Measurements from ENCODE around the gene CACNA2D4. TPM values are rescaled to one million over a fixed set of nuclear protein-coding genes. Genes with fewer than 3 reads are reported as not detected.

Gene CACNA2D4
- total and polyA plus RNA-seq, 2 of the 13 experiments (the other 11 are each of a cell fraction or from before 2014, with no cell fraction given): 14.2 to 136 TPM

DNA sequence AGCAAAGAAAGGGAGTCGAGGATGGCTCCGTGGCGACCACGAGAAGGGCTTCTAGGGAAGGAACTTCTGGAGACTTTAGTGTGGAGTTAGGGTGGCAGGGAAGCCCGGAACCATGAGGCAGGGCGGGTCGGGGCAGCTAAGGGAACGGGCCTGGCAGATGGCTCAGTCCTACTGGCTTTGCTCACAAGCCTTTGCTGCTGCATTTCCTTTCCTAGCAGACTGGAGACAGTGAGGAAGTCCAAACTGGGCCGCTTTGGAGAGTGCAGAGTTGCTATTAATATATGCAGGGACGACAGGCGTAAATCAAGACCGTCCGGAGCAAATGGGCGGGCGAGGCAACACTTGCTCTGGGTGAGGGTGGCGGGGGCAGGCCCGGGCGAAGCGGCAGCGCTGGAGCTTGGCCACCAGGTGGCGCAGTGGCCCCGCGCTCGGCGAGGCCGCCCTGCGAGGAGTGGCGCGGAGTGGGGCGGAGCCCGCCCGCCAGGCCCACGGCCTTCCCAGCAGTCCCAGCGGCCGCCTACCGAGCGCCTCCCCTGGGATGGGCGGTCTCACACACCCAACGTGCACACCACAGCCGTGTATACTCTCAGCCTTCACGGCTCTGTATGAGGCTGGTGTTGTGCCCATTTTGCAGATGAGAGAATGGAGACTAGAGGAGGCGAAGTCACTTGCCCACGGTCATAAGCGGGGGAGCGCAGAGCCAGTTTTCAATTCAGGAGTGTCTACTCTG, 122.5 kb downstream of the CACNA2D4 start (continued):
- TF ChIP-seq, protein P1, sequence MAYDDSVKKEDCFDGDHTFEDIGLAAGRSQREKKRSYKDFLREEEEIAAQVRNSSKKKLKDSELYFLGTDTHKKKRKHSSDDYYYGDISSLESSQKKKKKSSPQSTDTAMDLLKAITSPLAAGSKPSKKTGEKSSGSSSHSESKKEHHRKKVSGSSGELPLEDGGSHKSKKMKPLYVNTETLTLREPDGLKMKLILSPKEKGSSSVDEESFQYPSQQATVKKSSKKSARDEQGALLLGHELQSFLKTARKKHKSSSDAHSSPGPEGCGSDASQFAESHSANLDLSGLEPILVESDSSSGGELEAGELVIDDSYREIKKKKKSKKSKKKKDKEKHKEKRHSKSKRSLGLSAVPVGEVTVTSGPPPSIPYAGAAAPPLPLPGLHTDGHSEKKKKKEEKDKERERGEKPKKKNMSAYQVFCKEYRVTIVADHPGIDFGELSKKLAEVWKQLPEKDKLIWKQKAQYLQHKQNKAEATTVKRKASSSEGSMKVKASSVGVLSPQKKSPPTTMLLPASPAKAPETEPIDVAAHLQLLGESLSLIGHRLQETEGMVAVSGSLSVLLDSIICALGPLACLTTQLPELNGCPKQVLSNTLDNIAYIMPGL (CRISPR knock-in tag; IDR thresholded peaks at IDR 0.05; ENCODE audit: borderline replicate concordance in 1 of 2, low read depth in 1 of 2): peak in 1 of 2 experiments; percentile 87; a peak in 3 of 4 replicates
- TF ChIP-seq ZNF747 (CRISPR knock-in tag; IDR thresholded peaks at IDR 0.05; ENCODE audit: borderline replicate concordance): no peak
- TF ChIP-seq ZSCAN12 (CRISPR knock-in tag; IDR thresholded peaks at IDR 0.05): no peak
- no peak for TF ChIP-seq ZNF788 (CRISPR knock-in tag; IDR thresholded peaks at IDR 0.05; ENCODE audit: borderline replicate concordance)
- TF ChIP-seq, protein P2, sequence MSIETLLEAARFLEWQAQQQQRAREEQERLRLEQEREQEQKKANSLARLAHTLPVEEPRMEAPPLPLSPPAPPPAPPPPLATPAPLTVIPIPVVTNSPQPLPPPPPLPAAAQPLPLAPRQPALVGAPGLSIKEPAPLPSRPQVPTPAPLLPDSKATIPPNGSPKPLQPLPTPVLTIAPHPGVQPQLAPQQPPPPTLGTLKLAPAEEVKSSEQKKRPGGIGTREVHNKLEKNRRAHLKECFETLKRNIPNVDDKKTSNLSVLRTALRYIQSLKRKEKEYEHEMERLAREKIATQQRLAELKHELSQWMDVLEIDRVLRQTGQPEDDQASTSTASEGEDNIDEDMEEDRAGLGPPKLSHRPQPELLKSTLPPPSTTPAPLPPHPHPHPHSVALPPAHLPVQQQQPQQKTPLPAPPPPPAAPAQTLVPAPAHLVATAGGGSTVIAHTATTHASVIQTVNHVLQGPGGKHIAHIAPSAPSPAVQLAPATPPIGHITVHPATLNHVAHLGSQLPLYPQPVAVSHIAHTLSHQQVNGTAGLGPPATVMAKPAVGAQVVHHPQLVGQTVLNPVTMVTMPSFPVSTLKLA (IDR thresholded peaks at IDR 0.05): no peak
- TF ChIP-seq, protein P3, sequence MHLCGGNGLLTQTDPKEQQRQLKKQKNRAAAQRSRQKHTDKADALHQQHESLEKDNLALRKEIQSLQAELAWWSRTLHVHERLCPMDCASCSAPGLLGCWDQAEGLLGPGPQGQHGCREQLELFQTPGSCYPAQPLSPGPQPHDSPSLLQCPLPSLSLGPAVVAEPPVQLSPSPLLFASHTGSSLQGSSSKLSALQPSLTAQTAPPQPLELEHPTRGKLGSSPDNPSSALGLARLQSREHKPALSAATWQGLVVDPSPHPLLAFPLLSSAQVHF (CRISPR knock-in tag; IDR thresholded peaks at IDR 0.05): no peak
- TF ChIP-seq HOXA9 (CRISPR knock-in tag; IDR thresholded peaks at IDR 0.05; ENCODE audit: borderline replicate concordance): no peak
- peak; percentile 79 for TF ChIP-seq ZBTB38 (CRISPR knock-in tag; IDR thresholded peaks at IDR 0.05)
- TF ChIP-seq, protein P4, sequence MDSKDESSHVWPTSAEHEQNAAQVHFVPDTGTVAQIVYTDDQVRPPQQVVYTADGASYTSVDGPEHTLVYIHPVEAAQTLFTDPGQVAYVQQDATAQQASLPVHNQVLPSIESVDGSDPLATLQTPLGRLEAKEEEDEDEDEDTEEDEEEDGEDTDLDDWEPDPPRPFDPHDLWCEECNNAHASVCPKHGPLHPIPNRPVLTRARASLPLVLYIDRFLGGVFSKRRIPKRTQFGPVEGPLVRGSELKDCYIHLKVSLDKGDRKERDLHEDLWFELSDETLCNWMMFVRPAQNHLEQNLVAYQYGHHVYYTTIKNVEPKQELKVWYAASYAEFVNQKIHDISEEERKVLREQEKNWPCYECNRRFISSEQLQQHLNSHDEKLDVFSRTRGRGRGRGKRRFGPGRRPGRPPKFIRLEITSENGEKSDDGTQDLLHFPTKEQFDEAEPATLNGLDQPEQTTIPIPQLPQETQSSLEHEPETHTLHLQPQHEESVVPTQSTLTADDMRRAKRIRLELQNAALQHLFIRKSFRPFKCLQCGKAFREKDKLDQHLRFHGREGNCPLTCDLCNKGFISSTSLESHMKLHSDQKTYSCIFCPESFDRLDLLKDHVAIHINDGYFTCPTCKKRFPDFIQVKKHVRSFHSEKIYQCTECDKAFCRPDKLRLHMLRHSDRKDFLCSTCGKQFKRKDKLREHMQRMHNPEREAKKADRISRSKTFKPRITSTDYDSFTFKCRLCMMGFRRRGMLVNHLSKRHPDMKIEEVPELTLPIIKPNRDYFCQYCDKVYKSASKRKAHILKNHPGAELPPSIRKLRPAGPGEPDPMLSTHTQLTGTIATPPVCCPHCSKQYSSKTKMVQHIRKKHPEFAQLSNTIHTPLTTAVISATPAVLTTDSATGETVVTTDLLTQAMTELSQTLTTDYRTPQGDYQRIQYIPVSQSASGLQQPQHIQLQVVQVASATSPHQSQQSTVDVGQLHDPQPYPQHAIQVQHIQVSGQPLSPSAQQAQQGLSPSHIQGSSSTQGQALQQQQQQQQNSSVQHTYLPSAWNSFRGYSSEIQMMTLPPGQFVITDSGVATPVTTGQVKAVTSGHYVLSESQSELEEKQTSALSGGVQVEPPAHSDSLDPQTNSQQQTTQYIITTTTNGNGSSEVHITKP (CRISPR knock-in tag; IDR thresholded peaks at IDR 0.05; ENCODE audit: low read depth): no peak
- TF ChIP-seq ARNT2 (CRISPR knock-in tag; IDR thresholded peaks at IDR 0.05; ENCODE audit: low read depth): peak; percentile 90; the same call in 1 of the 2 replicates
- TF ChIP-seq ZNF264 (CRISPR knock-in tag; IDR thresholded peaks at IDR 0.05): no peak
- TF ChIP-seq KDM1A (CRISPR knock-in tag; IDR thresholded peaks at IDR 0.05): peak; percentile 76; the same call in 1 of the 2 replicates
- TF ChIP-seq ZNF567 (CRISPR knock-in tag; IDR thresholded peaks at IDR 0.05; ENCODE audit: borderline replicate concordance): no peak
- TF ChIP-seq, protein P5, sequence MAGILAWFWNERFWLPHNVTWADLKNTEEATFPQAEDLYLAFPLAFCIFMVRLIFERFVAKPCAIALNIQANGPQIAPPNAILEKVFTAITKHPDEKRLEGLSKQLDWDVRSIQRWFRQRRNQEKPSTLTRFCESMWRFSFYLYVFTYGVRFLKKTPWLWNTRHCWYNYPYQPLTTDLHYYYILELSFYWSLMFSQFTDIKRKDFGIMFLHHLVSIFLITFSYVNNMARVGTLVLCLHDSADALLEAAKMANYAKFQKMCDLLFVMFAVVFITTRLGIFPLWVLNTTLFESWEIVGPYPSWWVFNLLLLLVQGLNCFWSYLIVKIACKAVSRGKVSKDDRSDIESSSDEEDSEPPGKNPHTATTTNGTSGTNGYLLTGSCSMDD (CRISPR knock-in tag; IDR thresholded peaks at IDR 0.05): no peak
- no peak for TF ChIP-seq SP1 (IDR thresholded peaks at IDR 0.05)
- peak; percentile 43; the same call in 1 of the 2 replicates for TF ChIP-seq SP1 (CRISPR knock-in tag; IDR thresholded peaks at IDR 0.05)
- TF ChIP-seq, protein P6, sequence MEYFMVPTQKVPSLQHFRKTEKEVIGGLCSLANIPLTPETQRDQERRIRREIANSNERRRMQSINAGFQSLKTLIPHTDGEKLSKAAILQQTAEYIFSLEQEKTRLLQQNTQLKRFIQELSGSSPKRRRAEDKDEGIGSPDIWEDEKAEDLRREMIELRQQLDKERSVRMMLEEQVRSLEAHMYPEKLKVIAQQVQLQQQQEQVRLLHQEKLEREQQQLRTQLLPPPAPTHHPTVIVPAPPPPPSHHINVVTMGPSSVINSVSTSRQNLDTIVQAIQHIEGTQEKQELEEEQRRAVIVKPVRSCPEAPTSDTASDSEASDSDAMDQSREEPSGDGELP (IDR thresholded peaks at IDR 0.05; ENCODE audit: borderline replicate concordance, low read depth): no peak
- TF ChIP-seq MEIS1 (CRISPR knock-in tag; IDR thresholded peaks at IDR 0.05; ENCODE audit: borderline replicate concordance): no peak
- TF ChIP-seq XBP1 (CRISPR knock-in tag; IDR thresholded peaks at IDR 0.05): no peak
